HepG2 (cell line): ENCODE measurements around the gene MFRP. TPM values are rescaled to one million over a fixed set of nuclear protein-coding genes. Genes with fewer than 3 reads are reported as not detected.

Source experiments
- ATAC-seq: fragments of 200-7000 bp; cut with Tn5 transposase; 3 replicates; pipeline ENCODE4 v1.9.1; 2020; ENCODE audit warnings: mild to moderate bottlenecking, moderate library complexity
- BruUV-seq: library from RNA; stranded (reverse); fragments of 400-500 nt; replicated peaks from 2 replicates; lab custom pipeline; 2021; lab: Mats Ljungman, UMichigan
- CTCF ChIA-PET: fragments of 300-600 bp; formaldehyde crosslinking; extraction: SDS; loops from one replicate; lab custom pipeline; 2021; ENCODE audit warnings: low total read pairs, inconsistent platforms, low intra/inter-chr PET ratio; lab: Yijun Ruan, JAX
- POLR2A ChIA-PET: fragments of 350-600 bp; sonication (Branson Sonifier 250); formaldehyde crosslinking; loops from one replicate; lab custom pipeline; 2020; ENCODE audit warnings: antibody characterized with exemption, inconsistent platforms; lab: Yijun Ruan, JAX
- DNase-seq: peaks from one replicate; pipeline ENCODE4 v3.0.0-alpha.2; 2015; ENCODE audit warnings: low spot score
- FAIRE-seq: peaks from 3 replicates; lab custom pipeline; 2011; peaks lifted over from hg19 to GRCh38; lab: Jason Lieb, UNC
- H2AFZ ChIP-seq: one replicate; pipeline ENCODE4 v1.6.1; 2011; ENCODE audit warnings: low read length, inconsistent platforms
- H3K27ac ChIP-seq: fragments of 300-600 bp; 3 replicates; pipeline ENCODE4 v1.8.0; 2011; ENCODE audit warnings: mixed run types, mild to moderate bottlenecking, mixed read lengths, low read length, inconsistent platforms; ENCODE audit not compliant: insufficient read depth; ENCODE audit errors: extremely low read length
- H3K27me3 ChIP-seq, 2 experiments: fragments of 200-600 bp in 1 of 2; 2 replicates in 1 of 2; 3 replicates in 1 of 2; pipeline versions ENCODE4 v1.6.0 to v1.8.0; 2011; ENCODE audit warnings: low read length in 2 of 2, mild to moderate bottlenecking in 2 of 2, moderate library complexity in 2 of 2, inconsistent platforms in 1 of 2; ENCODE audit not compliant: insufficient read depth in 2 of 2, control insufficient read depth in 1 of 2
- H3K36me3 ChIP-seq, 2 experiments: fragments of 200-600 bp in 1 of 2; replicated peaks in 1 of 2; 2 replicates in 1 of 2; 3 replicates in 1 of 2; pipeline versions ENCODE4 v1.5.1 to v1.8.0; 2011; ENCODE audit warnings: low read length in 2 of 2, inconsistent platforms in 1 of 2; ENCODE audit not compliant: insufficient read depth in 2 of 2, control insufficient read depth in 1 of 2
- H3K4me1 ChIP-seq: 2 replicates; pipeline ENCODE4 v1.5.1; 2012; ENCODE audit warnings: low read length, inconsistent platforms; ENCODE audit not compliant: insufficient read depth
- H3K4me2 ChIP-seq: 2 replicates; pipeline ENCODE4 v1.6.0; 2011; ENCODE audit warnings: low read depth, low read length, inconsistent platforms
- H3K4me3 ChIP-seq, 3 experiments: fragments of 200-600 bp in 1 of 3; sonication (generic), shearing (Covaris generic) in 1 of 3; replicated peaks in 1 of 3; 2 replicates each; pipeline ENCODE4 v1.5.1; 2011 to 2016; ENCODE audit warnings: low read length in 3 of 3, inconsistent platforms in 2 of 3, low read depth in 2 of 3, mild to moderate bottlenecking in 2 of 3, control low read depth in 1 of 3, mixed read lengths in 1 of 3; ENCODE audit not compliant: insufficient read depth in 1 of 3
- H3K79me2 ChIP-seq: one replicate; pipeline ENCODE4 v1.6.1; 2011; ENCODE audit warnings: low read length, inconsistent platforms; ENCODE audit not compliant: insufficient read depth
- H3K9ac ChIP-seq: 2 replicates; pipeline ENCODE4 v1.6.0; 2011; ENCODE audit warnings: mild to moderate bottlenecking, low read depth, low read length, inconsistent platforms; ENCODE audit not compliant: insufficient read depth
- H3K9me3 ChIP-seq: 2 replicates; pipeline ENCODE4 v1.5.1; 2012; ENCODE audit warnings: mild to moderate bottlenecking, low read length
- H4K20me1 ChIP-seq: 2 replicates; pipeline ENCODE4 v1.6.0; 2011; ENCODE audit warnings: inconsistent platforms, mild to moderate bottlenecking, low read length, moderate library complexity; ENCODE audit not compliant: insufficient read depth
- AKAP8 ChIP-seq: sonication (generic); formaldehyde crosslinking; IDR thresholded peaks from 2 replicates; pipeline ENCODE4 v1.5.1; 2020; ENCODE audit warnings: mild to moderate bottlenecking, missing genetic modification reagents
- CBFB ChIP-seq: sonication (generic); formaldehyde crosslinking; IDR thresholded peaks from 2 replicates; pipeline ENCODE4 v1.4.0; 2020; ENCODE audit warnings: missing genetic modification reagents
- EHMT2 ChIP-seq: fragments of 200-600 bp; sonication (generic); IDR thresholded peaks from 2 replicates; pipeline ENCODE4 v1.7.0; 2017; ENCODE audit warnings: antibody characterized with exemption, low read depth, low read length, borderline replicate concordance
- ELF4 ChIP-seq: sonication (generic); formaldehyde crosslinking; IDR thresholded peaks from 2 replicates; pipeline ENCODE4 v1.5.0; 2020; ENCODE audit warnings: missing genetic modification reagents, mild to moderate bottlenecking, moderate library complexity, borderline replicate concordance
- ETV6 ChIP-seq: sonication (generic); formaldehyde crosslinking; conservative IDR thresholded peaks from 2 replicates; pipeline ENCODE4 v1.4.0; 2020; ENCODE audit warnings: missing genetic modification reagents
- GABPB1 ChIP-seq: IDR thresholded peaks from 2 replicates; pipeline ENCODE4 v1.6.1; 2016; ENCODE audit warnings: mild to moderate bottlenecking, missing genetic modification reagents, moderate library complexity, missing compliant biosample characterization
- KLF6 ChIP-seq: IDR thresholded peaks from 2 replicates; pipeline ENCODE4 v1.8.0; 2016; ENCODE audit warnings: missing biosample characterization, missing genetic modification reagents
- RXRB ChIP-seq: IDR thresholded peaks from 2 replicates; pipeline ENCODE4 v1.6.1; 2016; ENCODE audit warnings: borderline replicate concordance, missing genetic modification reagents, missing compliant biosample characterization
- YEATS4 ChIP-seq: sonication (generic); formaldehyde crosslinking; IDR thresholded peaks from 2 replicates; pipeline ENCODE4 v1.4.0; 2020; ENCODE audit warnings: missing genetic modification reagents, borderline replicate concordance
- ZNF138 ChIP-seq: sonication (generic); formaldehyde crosslinking; IDR thresholded peaks from 2 replicates; pipeline ENCODE4 v1.5.0; 2020; ENCODE audit warnings: mild to moderate bottlenecking, low read depth, missing genetic modification reagents
- ZNF234 ChIP-seq: sonication (generic); formaldehyde crosslinking; conservative IDR thresholded peaks from 2 replicates; pipeline ENCODE4 v1.5.1; 2020; ENCODE audit warnings: mild to moderate bottlenecking, missing genetic modification reagents
- ZNF672 ChIP-seq: sonication (generic); formaldehyde crosslinking; IDR thresholded peaks from 2 replicates; pipeline ENCODE4 v1.8.1; 2022; ENCODE audit warnings: missing genetic modification reagents
- WGBS: methylation state at CpG from one replicate; pipeline ENCODE4 v1.1.6; 2017; ENCODE audit warnings: low lambda C conversion rate; 5-methylcytosine and 5-hydroxymethylcytosine counted together
- in situ Hi-C: cut with HindIII; loops from 2 replicates; pipeline ENCODE4 v1.10.0; 2017; ENCODE audit warnings: low pct_unique_long_range_greater_than_20kb; ENCODE audit not compliant: extremely low pct_ligation_motif_present
- intact Hi-C: fragments of 100-400 bp; cut with micrococcal nuclease; formaldehyde crosslinking; loops from one replicate; pipeline ENCODE4 v1.10.0; 2022; ENCODE audit not compliant: unreplicated experiment
- polyA plus RNA-seq, 8 experiments: library from polyadenylated mRNA; depleted of rRNA in 3 of 8; stranded (reverse) in 7 of 8; unstranded in 1 of 8; fragments of >200 nt; fragmentation: Illumina TruSeq in 4 of 8; extraction: Trizol in 4 of 8; gene quantifications; 2 replicates each; pipeline versions ENCODE4 v1.2.1 to v1.2.3, GENCODE V29; 2011 to 2016; ENCODE audit warnings: low read depth in 4 of 8, missing spikeins in 1 of 8, mixed read lengths in 1 of 8; ENCODE audit not compliant: insufficient read depth in 1 of 8
- total RNA-seq, 5 experiments: library from RNA; depleted of rRNA; stranded (reverse); fragments of >200 nt; fragmentation: Illumina TruSeq; extraction: Trizol; gene quantifications; 2 replicates each; pipeline ENCODE4 v1.2.3, GENCODE V29; 2016; ENCODE audit warnings: low read depth in 1 of 5
- TF ChIP-seq, protein P1 (sequence below): sonication (generic); formaldehyde crosslinking; IDR thresholded peaks from 2 replicates; pipeline ENCODE4 v1.5.0; 2020; ENCODE audit warnings: mild to moderate bottlenecking, missing genetic modification reagents, borderline replicate concordance
- TF ChIP-seq, protein P2 (sequence below): sonication (generic); formaldehyde crosslinking; IDR thresholded peaks from 2 replicates; pipeline ENCODE4 v1.4.0; 2020; ENCODE audit warnings: missing genetic modification reagents; ENCODE audit errors: not compliant biosample characterization
- TF ChIP-seq, protein P3 (sequence below): sonication (generic); formaldehyde crosslinking; IDR thresholded peaks from 2 replicates; pipeline ENCODE4 v1.4.0; 2020; ENCODE audit warnings: missing genetic modification reagents
- TF ChIP-seq, protein P4 (sequence below): sonication (generic); formaldehyde crosslinking; IDR thresholded peaks from 2 replicates; pipeline ENCODE4 v1.4.0; 2020; ENCODE audit warnings: mild to moderate bottlenecking, missing genetic modification reagents

Gene MFRP
- total and polyA plus RNA-seq, 2 of the 13 experiments (the other 11 are each of a cell fraction or from before 2014, with no cell fraction given): not detected

DNA sequence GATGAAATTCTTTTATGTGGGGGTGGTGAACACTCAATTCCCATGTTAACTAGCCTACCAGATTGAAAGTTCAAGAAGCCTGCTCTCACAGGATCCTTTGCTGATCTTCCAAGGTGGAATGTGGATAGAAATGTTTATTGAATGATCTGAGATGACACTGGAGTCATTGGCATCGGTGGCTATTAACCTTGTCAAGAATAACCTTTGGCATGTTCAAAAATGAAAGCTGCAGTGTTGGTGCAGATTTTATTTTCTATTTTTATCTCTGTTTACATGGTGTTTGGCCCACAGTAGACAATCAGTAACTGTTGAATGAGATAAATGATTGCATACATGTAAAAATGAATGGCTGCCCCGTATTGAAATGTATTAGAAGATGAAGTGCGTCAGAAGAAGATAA, 48.6 kb downstream of the MFRP start:
- Histone ChIP-seq H4K20me1 (no peaks in the 10 kb centered on the region), H3K4me2 (no peak overlapping the region), H3K4me3 (no peak overlapping the region), H3K9ac (no peak overlapping the region), H3K9me3 (no peaks in the 10 kb centered on the region), H3K79me2 (no peaks in the 10 kb centered on the region), H3K4me1 (no peaks in the 10 kb centered on the region), H3K27ac (no peak overlapping the region), H2AFZ (no peak overlapping the region), H3K27me3 (no peaks in the 10 kb centered on the region), H3K36me3 (peaks cover 15 to 45% of the 10 kb centered on the region in 2 experiments)
- BruUV-seq: no TSS peak
- TF ChIP-seq, protein P1, sequence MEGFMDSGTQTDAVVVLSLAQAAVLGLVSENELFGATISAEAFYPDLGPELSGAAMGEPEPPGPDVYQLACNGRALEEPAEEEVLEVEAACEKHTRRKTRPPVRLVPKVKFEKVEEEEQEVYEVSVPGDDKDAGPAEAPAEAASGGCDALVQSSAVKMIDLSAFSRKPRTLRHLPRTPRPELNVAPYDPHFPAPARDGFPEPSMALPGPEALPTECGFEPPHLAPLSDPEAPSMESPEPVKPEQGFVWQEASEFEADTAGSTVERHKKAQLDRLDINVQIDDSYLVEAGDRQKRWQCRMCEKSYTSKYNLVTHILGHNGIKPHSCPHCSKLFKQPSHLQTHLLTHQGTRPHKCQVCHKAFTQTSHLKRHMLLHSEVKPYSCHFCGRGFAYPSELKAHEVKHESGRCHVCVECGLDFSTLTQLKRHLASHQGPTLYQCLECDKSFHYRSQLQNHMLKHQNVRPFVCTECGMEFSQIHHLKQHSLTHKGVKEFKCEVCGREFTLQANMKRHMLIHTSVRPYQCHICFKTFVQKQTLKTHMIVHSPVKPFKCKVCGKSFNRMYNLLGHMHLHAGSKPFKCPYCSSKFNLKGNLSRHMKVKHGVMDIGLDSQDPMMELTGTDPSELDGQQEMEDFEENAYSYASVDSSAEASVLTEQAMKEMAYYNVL (CRISPR knock-in tag): no peak
- TF ChIP-seq AKAP8 (CRISPR knock-in tag) (no peak), RXRB (no peak), CBFB (no peak), YEATS4 (CRISPR knock-in tag) (no peak), ZNF138 (CRISPR knock-in tag) (no peak), ELF4 (no peak), KLF6 (CRISPR knock-in tag) (no peak), ZNF672 (CRISPR knock-in tag) (no peak), GABPB1 (CRISPR knock-in tag) (no peak), EHMT2 (no peak), ETV6 (CRISPR knock-in tag) (no peak), ZNF234 (CRISPR knock-in tag) (no peak)
- TF ChIP-seq, protein P2, sequence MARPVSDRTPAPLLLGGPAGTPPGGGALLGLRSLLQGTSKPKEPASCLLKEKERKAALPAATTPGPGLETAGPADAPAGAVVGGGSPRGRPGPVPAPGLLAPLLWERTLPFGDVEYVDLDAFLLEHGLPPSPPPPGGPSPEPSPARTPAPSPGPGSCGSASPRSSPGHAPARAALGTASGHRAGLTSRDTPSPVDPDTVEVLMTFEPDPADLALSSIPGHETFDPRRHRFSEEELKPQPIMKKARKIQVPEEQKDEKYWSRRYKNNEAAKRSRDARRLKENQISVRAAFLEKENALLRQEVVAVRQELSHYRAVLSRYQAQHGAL (CRISPR knock-in tag): no peak
- TF ChIP-seq, protein P3, sequence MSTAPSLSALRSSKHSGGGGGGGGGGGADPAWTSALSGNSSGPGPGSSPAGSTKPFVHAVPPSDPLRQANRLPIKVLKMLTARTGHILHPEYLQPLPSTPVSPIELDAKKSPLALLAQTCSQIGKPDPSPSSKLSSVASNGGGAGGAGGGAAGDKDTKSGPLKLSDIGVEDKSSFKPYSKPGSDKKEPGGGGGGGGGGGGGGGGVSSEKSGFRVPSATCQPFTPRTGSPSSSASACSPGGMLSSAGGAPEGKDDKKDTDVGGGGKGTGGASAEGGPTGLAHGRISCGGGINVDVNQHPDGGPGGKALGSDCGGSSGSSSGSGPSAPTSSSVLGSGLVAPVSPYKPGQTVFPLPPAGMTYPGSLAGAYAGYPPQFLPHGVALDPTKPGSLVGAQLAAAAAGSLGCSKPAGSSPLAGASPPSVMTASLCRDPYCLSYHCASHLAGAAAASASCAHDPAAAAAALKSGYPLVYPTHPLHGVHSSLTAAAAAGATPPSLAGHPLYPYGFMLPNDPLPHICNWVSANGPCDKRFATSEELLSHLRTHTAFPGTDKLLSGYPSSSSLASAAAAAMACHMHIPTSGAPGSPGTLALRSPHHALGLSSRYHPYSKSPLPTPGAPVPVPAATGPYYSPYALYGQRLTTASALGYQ (CRISPR knock-in tag): no peak
- TF ChIP-seq, protein P4, sequence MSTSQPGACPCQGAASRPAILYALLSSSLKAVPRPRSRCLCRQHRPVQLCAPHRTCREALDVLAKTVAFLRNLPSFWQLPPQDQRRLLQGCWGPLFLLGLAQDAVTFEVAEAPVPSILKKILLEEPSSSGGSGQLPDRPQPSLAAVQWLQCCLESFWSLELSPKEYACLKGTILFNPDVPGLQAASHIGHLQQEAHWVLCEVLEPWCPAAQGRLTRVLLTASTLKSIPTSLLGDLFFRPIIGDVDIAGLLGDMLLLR (CRISPR knock-in tag): no peak
- WGBS: 81% methylated on average over 3 of the region's 3 CpGs
- CTCF ChIA-PET: no interaction called here
- POLR2A ChIA-PET: no interaction called here
- in situ Hi-C loops: no loop called here
- intact Hi-C loops: no loop called here
- DNase-seq (no peak), FAIRE-seq (no peak), ATAC-seq (no peak)
